Stimulated activated naive CD4-positive, alpha-beta T cell (primary cell): ENCODE results near the gene ATG9B.
A peak's percentile ranks its signal among the peaks of the same experiment; 100 is the strongest.

Experiments
- DNase-seq, 6 experiments: peaks; one replicate each; lab custom pipeline; 2025; lab: John Stamatoyannopoulos, UW

The ATG9B gene

GRCh38 chr7:150999001-150999400, 25.3 kb downstream of the ATG9B start:
- no peak for DNase-seq

GRCh38 chr7:150998341-150998740, 26.0 kb downstream of the ATG9B start:
- no peak for DNase-seq

DNA sequence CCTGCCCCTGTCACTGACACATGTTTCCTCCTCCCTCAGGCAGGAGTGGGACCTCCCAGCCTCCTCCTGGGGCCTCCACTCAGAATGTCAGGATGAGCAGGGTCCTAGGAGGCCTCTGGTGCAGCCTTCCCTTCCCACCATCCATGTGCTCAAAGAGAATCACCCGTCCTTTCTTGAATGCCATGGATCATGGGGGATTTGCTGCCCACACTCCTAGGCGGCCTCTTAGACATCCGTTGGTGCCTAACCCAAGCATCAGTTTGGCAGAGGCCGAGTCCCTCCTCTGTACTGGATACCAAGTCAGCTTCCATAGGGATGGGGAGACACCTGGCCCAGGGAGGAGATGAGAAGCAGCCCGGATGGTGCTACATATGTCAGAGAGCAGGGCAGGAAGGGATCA, 26.5 kb downstream of the ATG9B start:
- no peak for DNase-seq

DNA sequence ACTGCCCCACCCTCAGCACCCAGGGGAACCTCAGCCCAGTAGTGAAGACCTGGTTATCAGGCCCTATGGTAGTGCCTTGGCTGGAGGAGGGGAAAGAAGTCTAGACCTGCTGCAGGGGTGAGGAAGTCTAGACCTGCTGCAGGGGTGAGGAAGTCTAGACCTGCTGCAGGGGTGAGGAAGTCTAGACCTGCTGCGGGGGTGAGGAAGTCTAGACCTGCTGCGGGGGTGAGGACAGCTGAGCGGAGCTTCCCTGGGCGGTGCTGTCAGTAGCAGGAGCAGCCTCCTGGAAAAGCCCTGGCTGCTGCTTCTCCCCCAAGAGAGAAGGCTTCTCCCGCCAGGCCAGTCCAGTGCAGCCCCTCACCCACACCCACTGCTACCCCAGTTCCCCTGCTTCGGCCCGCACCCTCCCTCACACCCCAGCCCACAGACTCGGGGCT, 27.2 kb downstream of the ATG9B start:
- peak in 2 of 6 experiments; percentile 12 to 21 for DNase-seq

DNA sequence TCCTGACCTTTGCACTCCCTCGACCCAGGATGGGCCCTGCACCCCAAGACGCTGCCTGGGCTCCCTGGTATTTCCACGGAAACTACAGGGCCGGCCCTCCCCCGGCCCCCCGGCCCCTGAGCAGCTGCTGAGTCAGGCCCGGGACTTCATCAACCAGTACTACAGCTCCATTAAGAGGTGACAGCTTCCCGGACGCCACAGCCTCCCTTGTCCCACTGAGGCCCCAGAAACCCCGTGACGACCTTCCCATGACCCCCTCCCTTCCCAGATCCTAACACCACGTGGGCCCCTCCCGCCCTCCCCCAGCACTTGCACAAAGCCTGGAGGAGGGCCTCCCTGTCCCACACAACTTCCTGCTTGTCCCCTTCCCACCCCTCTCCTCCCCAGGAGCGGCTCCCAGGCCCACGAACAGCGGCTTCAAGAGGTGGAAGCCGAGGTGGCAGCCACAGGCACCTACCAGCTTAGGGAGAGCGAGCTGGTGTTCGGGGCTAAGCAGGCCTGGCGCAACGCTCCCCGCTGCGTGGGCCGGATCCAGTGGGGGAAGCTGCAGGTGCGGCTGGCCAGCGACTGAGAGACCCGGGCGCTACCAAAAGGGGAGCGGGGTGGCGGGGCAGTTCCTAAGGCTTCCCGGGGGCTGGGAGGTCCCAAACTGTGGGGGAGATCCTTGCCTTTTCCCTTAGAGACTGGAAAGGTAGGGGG, 27.8 kb downstream of the ATG9B start:
- no peak for DNase-seq

- no peak for DNase-seq
Measured at GRCh38 chr7:150994838-150995510, 29.3 kb downstream of the ATG9B start.

- DNase-seq: peak in 2 of 6 experiments; percentile 30 to 41
Measured at GRCh38 chr7:150994141-150994837, 30.0 kb downstream of the ATG9B start.

DNA sequence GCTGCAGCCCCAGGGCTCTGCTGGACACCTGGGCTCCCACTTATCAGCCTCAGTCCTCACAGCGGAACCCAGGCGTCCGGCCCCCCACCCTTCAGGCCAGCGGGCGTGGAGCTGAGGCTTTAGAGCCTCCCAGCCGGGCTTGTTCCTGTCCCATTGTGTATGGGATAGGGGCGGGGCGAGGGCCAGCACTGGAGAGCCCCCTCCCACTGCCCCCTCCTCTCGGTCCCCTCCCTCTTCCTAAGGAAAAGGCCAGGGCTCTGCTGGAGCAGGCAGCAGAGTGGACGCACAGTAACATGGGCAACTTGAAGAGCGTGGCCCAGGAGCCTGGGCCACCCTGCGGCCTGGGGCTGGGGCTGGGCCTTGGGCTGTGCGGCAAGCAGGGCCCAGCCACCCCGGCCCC, 30.8 kb downstream of the ATG9B start:
- no peak for DNase-seq

DNA sequence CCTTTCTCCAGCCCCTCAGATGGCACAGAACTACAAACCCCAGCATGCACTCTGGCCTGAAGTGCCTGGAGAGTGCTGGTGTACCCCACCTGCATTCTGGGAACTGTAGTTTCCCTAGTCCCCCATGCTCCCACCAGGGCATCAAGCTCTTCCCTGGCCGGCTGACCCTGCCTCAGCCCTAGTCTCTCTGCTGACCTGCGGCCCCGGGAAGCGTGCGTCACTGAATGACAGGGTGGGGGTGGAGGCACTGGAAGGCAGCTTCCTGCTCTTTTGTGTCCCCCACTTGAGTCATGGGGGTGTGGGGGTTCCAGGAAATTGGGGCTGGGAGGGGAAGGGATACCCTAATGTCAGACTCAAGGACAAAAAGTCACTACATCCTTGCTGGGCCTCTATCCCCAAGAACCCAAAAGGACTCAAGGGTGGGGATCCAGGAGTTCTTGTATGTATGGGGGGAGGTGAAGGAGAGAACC, 31.4 kb downstream of the ATG9B start:
- DNase-seq: peak in 1 of 6 experiments; percentile 24

- DNase-seq: no peak
Measured at GRCh38 chr7:150992051-150992640, 32.1 kb downstream of the ATG9B start.

DNA sequence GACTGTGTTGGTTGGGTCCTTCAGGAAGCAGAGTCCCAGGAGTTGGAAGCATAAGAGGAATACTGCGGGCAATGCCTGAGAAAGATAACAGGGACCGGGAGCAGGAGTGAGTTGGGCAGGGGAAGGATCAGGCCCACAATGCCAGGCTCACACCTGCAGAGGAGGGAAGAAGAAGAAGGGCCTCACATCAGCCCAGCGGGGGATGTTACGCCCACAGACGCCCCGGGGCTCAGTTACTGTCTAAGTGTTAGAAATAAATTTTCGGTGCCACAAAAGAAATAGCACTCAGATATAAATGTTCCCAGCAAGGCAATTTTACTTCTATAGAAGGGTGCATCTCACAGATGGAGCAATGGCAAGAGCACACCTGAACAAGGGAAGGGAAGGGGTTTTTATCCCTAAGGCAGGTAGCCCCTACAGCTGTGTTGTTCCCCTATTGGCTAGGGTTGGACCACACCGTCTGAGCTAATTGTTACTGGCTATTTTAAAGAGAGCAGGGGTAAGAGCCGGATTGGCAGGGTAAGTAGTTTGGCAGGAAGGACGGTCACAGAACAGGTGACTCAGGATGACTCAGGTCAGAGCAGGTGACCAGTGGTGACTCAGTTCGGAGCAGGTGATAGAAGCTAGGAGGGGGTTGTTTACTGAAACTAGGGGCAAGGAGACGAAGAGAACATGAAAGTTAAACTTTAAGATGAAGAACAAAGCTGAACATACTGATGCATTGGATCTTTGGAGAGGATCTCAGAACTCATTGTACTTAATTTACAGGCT, 33.7 kb downstream of the ATG9B start, which contains the start of gene NOS3:
Gene NOS3, plus strand, starts transcription at position 602 of the 771 bp plus-strand sequence. CDS start 2,787 bp downstream, outside the sequence.
- no peak for DNase-seq

DNA sequence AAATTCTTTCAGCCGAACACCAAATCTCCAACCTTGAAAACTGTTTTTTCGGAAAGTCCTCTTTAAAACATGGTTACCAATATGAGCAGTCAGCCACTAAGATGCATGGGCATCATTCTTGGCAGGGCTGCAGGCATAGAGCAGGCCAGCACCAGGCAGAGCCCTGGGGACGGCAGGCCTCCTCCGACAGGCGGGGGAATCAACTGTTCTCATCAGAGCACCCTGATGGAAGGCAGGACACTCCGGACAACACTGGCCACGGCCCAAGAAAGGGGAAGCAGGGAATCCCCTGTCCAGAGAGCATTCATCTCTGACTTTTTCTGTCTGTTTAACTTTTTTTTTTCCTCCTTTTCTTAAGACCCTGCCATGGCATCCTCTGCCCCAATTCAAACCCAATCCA, 34.8 kb downstream of the ATG9B start:
- no peak for DNase-seq

DNA sequence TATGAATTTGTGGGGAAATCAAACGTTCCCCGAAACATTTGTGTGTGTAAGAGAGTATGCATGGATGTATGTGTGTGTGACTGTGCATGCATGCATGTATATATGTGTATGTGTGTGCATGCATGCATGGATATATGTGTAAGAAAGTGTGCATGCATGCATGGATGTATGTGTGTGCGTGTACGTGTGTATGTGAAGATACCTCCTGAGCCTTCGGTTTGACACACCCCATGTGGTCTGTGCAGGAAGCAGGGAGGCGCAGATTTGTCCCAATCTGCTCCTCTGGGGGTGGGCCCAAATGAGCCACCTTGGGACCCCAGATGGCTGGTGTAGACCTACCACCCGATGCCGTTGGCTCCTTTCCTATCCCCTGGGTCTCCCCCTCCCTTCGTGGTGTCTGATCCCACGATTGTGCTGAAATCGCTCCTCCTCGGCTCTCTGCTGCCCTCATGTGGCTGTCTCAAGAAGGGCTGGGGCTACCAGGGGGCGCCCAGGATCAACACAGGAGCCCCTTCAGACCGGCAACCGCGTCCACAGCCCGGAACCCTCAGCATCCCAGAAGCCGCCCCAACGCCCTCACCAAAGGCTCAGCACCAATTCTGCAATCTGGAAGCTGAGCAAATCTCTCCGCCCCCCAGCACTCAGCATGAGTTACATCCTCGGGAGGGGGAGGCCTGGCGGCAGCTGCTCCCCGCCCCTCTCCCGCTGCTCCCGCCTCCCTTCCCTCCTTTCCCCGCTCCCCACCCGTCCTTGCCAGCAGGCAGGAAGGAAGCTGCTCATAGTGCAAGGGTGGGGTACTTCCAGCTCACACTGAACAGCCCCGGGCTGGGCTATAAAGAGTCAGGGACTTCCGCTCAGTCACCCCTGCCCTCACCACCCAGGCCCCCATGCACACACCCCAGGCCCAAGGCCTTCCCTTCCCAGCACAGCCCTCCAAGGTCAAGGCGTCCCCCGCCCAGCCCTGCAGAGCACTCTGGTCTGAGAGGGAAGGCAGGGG, 35.8 kb downstream of the ATG9B start:
- peak; percentile 36 to 78 (median 62) for DNase-seq

DNA sequence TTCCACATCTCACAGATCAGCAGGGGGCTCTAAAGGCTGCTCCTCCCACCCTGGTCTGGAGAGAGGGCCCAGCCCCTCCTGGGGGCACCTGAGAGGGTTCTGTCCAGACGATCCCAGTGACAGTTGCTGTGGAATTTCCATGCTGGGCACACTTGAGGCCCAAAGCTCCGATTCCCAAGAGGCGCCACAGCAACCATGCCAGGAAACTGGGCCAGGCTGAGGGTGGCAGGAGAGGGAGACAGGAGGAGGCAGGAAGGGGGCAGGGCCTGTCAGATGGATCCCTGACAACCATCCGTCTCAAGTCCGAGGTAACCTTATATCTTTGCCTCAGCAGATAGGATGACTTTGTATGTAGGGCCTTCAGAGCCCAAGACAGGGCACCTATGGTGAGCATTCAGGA, 37.7 kb downstream of the ATG9B start:
- DNase-seq: no peak

GRCh38 chr7:150986099-150986512, 38.2 kb downstream of the ATG9B start:
- peak in 5 of 6 experiments; percentile 17 to 57 (median 36) for DNase-seq

DNA sequence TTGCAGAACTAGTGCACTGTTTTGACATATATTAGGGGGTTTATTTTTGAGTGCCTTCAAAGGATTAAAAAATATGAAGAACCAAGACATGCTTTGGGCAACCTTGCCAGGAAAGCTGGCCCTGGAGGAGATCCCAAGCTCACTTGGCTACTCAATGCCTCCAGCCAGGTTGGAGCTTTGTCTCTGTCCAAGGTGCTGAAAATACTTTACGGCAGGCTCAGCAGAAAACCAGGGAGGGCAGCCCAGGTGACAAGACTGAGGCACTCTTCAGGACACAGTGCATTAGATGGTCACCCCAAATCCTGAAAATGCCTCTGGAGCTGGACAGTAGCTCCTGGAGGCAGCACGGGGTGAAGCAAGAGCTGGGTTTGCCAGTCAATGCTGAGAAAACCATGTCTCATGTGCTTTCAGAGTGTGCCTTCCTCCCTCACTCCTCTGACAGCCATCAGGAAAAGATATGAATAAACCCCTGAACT, 40.4 kb downstream of the ATG9B start:
- peak in 5 of 6 experiments; percentile 24 to 72 (median 39) for DNase-seq

DNA sequence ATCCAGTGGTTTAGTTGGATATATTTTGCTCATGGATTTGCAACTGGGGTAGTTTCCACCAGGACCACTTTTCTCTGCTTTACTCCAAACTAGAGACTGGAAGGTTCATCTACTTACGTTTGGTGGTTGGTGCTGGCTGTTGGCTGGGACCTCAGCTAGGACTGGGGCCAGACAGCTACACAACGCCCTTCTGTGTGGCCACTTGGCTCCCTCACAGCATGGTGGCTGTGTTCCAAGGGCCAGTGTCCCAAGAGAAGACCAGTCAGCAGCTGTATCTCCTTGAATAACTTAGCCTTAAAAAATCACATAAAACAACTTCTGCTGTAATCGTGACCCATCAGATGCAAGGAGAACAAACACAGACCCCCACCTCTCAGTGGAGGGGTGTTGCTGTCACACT, 41.9 kb downstream of the ATG9B start:
- DNase-seq: no peak

DNA sequence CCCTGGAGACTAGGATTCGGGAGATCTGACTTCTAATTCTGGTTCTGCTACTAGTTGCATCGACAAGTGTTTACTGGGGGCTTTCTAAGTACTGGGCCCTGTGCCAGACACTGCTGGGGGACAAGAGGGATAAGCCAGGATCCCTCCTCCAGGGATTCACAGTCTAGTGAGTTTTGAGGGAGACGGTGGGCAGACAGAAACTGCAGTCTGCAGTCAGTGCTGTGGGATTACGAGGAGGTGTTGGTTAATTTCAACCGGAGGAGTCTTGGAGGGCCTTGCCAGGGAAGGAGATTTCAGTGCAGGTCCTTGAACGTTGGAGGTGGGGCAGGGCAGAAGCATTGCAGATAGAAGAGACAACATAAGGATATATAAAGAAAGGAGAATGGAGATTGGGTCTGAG, 42.6 kb downstream of the ATG9B start:
- DNase-seq: no peak

DNA sequence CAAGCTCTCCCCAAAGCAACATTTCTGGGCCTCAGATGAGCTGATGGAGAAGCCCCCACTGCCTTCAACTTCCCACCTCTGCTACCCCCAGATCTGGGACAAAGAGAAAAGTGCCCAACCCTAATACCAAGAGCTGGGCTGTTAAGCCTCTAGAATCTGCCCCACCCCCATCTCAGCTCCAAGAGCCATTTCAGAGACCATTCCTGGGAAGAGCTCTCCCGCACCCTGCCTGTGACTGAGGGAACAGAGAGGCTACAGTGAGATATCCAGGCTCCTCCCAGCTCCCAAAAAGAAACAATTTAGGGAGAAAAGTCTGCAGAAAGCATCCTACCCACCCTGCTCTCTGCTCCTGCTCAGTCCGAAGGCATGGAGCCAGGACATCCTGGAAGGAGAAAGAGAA, 43.6 kb downstream of the ATG9B start:
- no peak for DNase-seq
